H1 (cell line): Measurements from ENCODE around the gene GLRX5. TPM values are rescaled to one million over a fixed set of nuclear protein-coding genes. Genes with fewer than 3 reads are reported as not detected.

Experiments used
- CTCF ChIA-PET: fragments of 300-600 bp; sonication (Branson Sonifier 250); formaldehyde crosslinking; loops from one replicate; lab custom pipeline; 2021; ENCODE audit not compliant: partially characterized antibody; lab: Charles Lee
- POLR2A ChIA-PET: fragments of 300-600 bp; sonication (Branson Sonifier 250); formaldehyde crosslinking; loops from one replicate; lab custom pipeline; 2021; ENCODE audit warnings: inconsistent platforms; ENCODE audit not compliant: partially characterized antibody; lab: Charles Lee
- DNase-seq, 2 experiments: peaks; one replicate each; pipeline versions ENCODE4 v3.0.0 to v3.0.0-alpha.2; 2010 to 2022; ENCODE audit warnings: low spot score in 2 of 2, low read depth in 1 of 2, mixed read lengths in 1 of 2
- FAIRE-seq: peaks from 2 replicates; lab custom pipeline; 2011; peaks lifted over from hg19 to GRCh38; lab: Jason Lieb, UNC
- H2AFZ ChIP-seq: 2 replicates; pipeline ENCODE4 v1.8.1; 2012; ENCODE audit warnings: low read length, inconsistent platforms
- H2AK5ac ChIP-seq: 2 replicates; pipeline ENCODE4 v1.6.1; 2013; ENCODE audit warnings: low read depth, low read length
- H2BK120ac ChIP-seq: replicated peaks from 2 replicates; pipeline ENCODE3; 2013; ENCODE audit warnings: low read depth, low read length, inconsistent platforms
- H2BK12ac ChIP-seq: 2 replicates; pipeline ENCODE4 v1.6.1; 2013; ENCODE audit warnings: low read depth, low read length
- H2BK15ac ChIP-seq: 2 replicates; pipeline ENCODE4 v1.6.1; 2013; ENCODE audit warnings: low read length
- H2BK20ac ChIP-seq: 2 replicates; pipeline ENCODE4 v1.6.1; 2013; ENCODE audit warnings: low read length
- H2BK5ac ChIP-seq: 2 replicates; pipeline ENCODE4 v1.6.1; 2013; ENCODE audit warnings: low read depth, low read length
- H3K14ac ChIP-seq: 2 replicates; pipeline ENCODE4 v1.6.1; 2013; ENCODE audit warnings: inconsistent platforms; ENCODE audit not compliant: insufficient read length
- H3K18ac ChIP-seq: 2 replicates; pipeline ENCODE4 v1.6.1; 2013; ENCODE audit warnings: low read length; ENCODE audit errors: extremely low read depth
- H3K23ac ChIP-seq: 2 replicates; pipeline ENCODE4 v1.6.1; 2013; ENCODE audit warnings: inconsistent platforms; ENCODE audit not compliant: insufficient read length
- H3K23me2 ChIP-seq: 2 replicates; pipeline ENCODE4 v1.6.1; 2013; ENCODE audit warnings: low read depth, low read length
- H3K27ac ChIP-seq: 2 replicates; pipeline ENCODE4 v1.6.1; 2011; ENCODE audit warnings: low read depth, low read length, inconsistent platforms
- H3K27me3 ChIP-seq, 4 experiments: replicated peaks in 1 of 4; 1 replicate in 1 of 4; 2 replicates in 3 of 4; pipeline versions ENCODE4 v1.6.1 to v1.8.1; 2011 to 2013; ENCODE audit warnings: low read length in 3 of 4, mild to moderate bottlenecking in 3 of 4, inconsistent platforms in 2 of 4, mixed read lengths in 2 of 4, moderate library complexity in 1 of 4; ENCODE audit not compliant: control insufficient read depth in 3 of 4, insufficient read depth in 3 of 4; ENCODE audit errors: extremely low read depth in 1 of 4
- H3K36me3 ChIP-seq, 4 experiments: 2 replicates each; pipeline versions ENCODE4 v1.6.1 to v1.8.1; 2011 to 2013; ENCODE audit warnings: mild to moderate bottlenecking in 4 of 4, low read length in 3 of 4, moderate library complexity in 2 of 4, control low read depth in 1 of 4, inconsistent platforms in 1 of 4; ENCODE audit not compliant: insufficient read depth in 4 of 4, control insufficient read depth in 2 of 4
- H3K4ac ChIP-seq: replicated peaks from 2 replicates; pipeline ENCODE3; 2013; ENCODE audit warnings: low read length, low read depth, mixed read lengths, inconsistent platforms; ENCODE audit not compliant: insufficient read length
- H3K4me1 ChIP-seq, 4 experiments: replicated peaks in 1 of 4; 1 replicate in 1 of 4; 2 replicates in 3 of 4; pipeline versions ENCODE4 v1.6.1 to v1.8.1; 2011 to 2013; ENCODE audit warnings: low read length in 3 of 4, inconsistent platforms in 2 of 4, mixed read lengths in 1 of 4; ENCODE audit not compliant: insufficient read depth in 4 of 4, control insufficient read depth in 3 of 4
- H3K4me2 ChIP-seq, 2 experiments: 2 replicates each; pipeline versions ENCODE4 v1.6.1 to v1.8.1; 2011 to 2013; ENCODE audit warnings: low read depth in 2 of 2, low read length in 2 of 2, control low read depth in 1 of 2, inconsistent platforms in 1 of 2, mild to moderate bottlenecking in 1 of 2; ENCODE audit not compliant: insufficient read depth in 1 of 2
- H3K4me3 ChIP-seq, 4 experiments: fragments of 200-600, 300-600 bp in 1 of 4; sonication (generic), shearing (Covaris generic), sonication (Bioruptor Twin) in 1 of 4; 2 replicates each; pipeline versions ENCODE4 v1.5.1 to v1.8.1; 2011 to 2016; ENCODE audit warnings: low read length in 4 of 4, low read depth in 3 of 4, control low read depth in 2 of 4, inconsistent platforms in 2 of 4, mild to moderate bottlenecking in 2 of 4, mixed read lengths in 1 of 4, moderate library complexity in 1 of 4; ENCODE audit not compliant: insufficient read depth in 2 of 4; ENCODE audit errors: extremely low read depth in 1 of 4
- H3K56ac ChIP-seq: replicated peaks from 2 replicates; pipeline ENCODE3; 2013; ENCODE audit warnings: low read depth, mild to moderate bottlenecking, mixed read lengths, low read length, inconsistent platforms; ENCODE audit not compliant: insufficient read length
- H3K79me1 ChIP-seq: 2 replicates; pipeline ENCODE4 v1.6.1; 2013; ENCODE audit warnings: low read depth, low read length, control low read depth
- H3K79me2 ChIP-seq, 2 experiments: 2 replicates each; pipeline versions ENCODE4 v1.6.1 to v1.8.1; 2012 to 2013; ENCODE audit warnings: low read length in 2 of 2, mild to moderate bottlenecking in 2 of 2, inconsistent platforms in 1 of 2; ENCODE audit not compliant: insufficient read depth in 2 of 2, control insufficient read depth in 1 of 2
- H3K9ac ChIP-seq, 4 experiments: replicated peaks in 1 of 4; 1 replicate in 1 of 4; 2 replicates in 3 of 4; pipeline versions ENCODE4 v1.6.1 to v1.8.1; 2011 to 2013; ENCODE audit warnings: low read depth in 3 of 4, low read length in 3 of 4, control low read depth in 2 of 4, mild to moderate bottlenecking in 2 of 4, moderate library complexity in 2 of 4, inconsistent platforms in 1 of 4; ENCODE audit errors: extremely low read depth in 1 of 4
- H3K9me3 ChIP-seq, 2 experiments: 2 replicates each; pipeline versions ENCODE4 v1.6.1 to v1.8.1; 2012 to 2013; ENCODE audit warnings: mild to moderate bottlenecking in 2 of 2, moderate library complexity in 2 of 2, control low read depth in 1 of 2, inconsistent platforms in 1 of 2, low read depth in 1 of 2, low read length in 1 of 2, mixed read lengths in 1 of 2; ENCODE audit not compliant: insufficient read depth in 2 of 2
- H4K20me1 ChIP-seq, 2 experiments: replicated peaks in 1 of 2; 2 replicates each; pipeline versions ENCODE3 to v1.8.1; 2011 to 2013; ENCODE audit warnings: inconsistent platforms in 2 of 2, low read length in 2 of 2, mild to moderate bottlenecking in 1 of 2; ENCODE audit not compliant: insufficient read depth in 2 of 2, control insufficient read depth in 1 of 2
- H4K5ac ChIP-seq: 2 replicates; pipeline ENCODE4 v1.6.1; 2013; ENCODE audit warnings: low read length, low read depth, mixed read lengths, inconsistent platforms; ENCODE audit not compliant: insufficient read length
- H4K8ac ChIP-seq: 2 replicates; pipeline ENCODE4 v1.8.0; 2013; ENCODE audit warnings: mild to moderate bottlenecking, moderate library complexity, low read length, inconsistent platforms; ENCODE audit not compliant: insufficient read depth; ENCODE audit errors: extremely low read depth
- H4K91ac ChIP-seq: replicated peaks from 2 replicates; pipeline ENCODE3; 2013; ENCODE audit warnings: low read length, mixed read lengths, inconsistent platforms; ENCODE audit not compliant: insufficient read length
- JUND ChIP-seq: IDR thresholded peaks from 2 replicates; pipeline ENCODE4 v1.6.1; 2011; ENCODE audit warnings: mild to moderate bottlenecking, improper control_type of control experiment, low read length
- SUZ12 ChIP-seq: fragments of 200-600 bp; sonication (generic); IDR thresholded peaks from 2 replicates; pipeline ENCODE4 v1.6.1; 2012; ENCODE audit warnings: mild to moderate bottlenecking, inconsistent platforms, low read length, moderate library complexity, mixed read lengths
- WGBS, 2 experiments: shearing (Covaris generic) in 1 of 2; methylation state at CpG; one replicate each; pipeline versions ENCODE4 v1.1.6 to v1.1.7; 2013 to 2015; ENCODE audit warnings: low lambda C conversion rate in 2 of 2, mixed read lengths in 2 of 2, inconsistent platforms in 1 of 2, low coverage in 1 of 2, missing lambda C conversion rate in 1 of 2; ENCODE audit not compliant: insufficient replicate concordance in 2 of 2, insufficient coverage in 1 of 2, insufficient read length in 1 of 2; ENCODE audit errors: extremely low coverage in 1 of 2, missing lambda C conversion rate in 1 of 2; 5-methylcytosine and 5-hydroxymethylcytosine counted together
- polyA plus RNA-seq, 7 experiments: library from polyadenylated mRNA; depleted of rRNA in 3 of 7; stranded (reverse) in 5 of 7; unstranded in 2 of 7; fragments of >200 nt in 5 of 7; fragments of 200-250 nt in 2 of 7; gene quantifications; 1 replicate in 5 of 7; 2 replicates in 1 of 7; 4 replicates in 1 of 7; pipeline versions ENCODE4 v1.2.1 to v1.2.3, GENCODE V29; 2011 to 2013; ENCODE audit warnings: missing spikeins in 2 of 7, mixed read lengths in 2 of 7
- total RNA-seq: library from RNA; stranded (reverse); fragmentation: NEBNext Ultra II Directional; extraction: Animal tissue kit (Norgen Biotek cat#: 25700); gene quantifications from 2 replicates; pipeline ENCODE4 v1.2.1, GENCODE V29; 2021

Gene GLRX5
- total and polyA plus RNA-seq, 2 of the 8 experiments (the other 6 are each of a cell fraction or from before 2014, with no cell fraction given), result 70.1 to 88.8 TPM

GRCh38 chr14:95547626-95548327 is 12.9 kb downstream of the GLRX5 start:
- Histone ChIP-seq H3K79me1 (peaks cover 8% of the 10 kb centered on the region), H3K27ac (no peak overlapping the region), H3K23ac (no peak overlapping the region), H3K27me3 (no peaks in the 10 kb centered on the region), H3K9me3 (0 out of 4 replicates have a peak, but pooled peaks cover 0 to 3% of the 10 kb centered on the region in 2 experiments), H2BK20ac (no peak overlapping the region), H3K4me3 (no peak overlapping the region), H3K79me2 (peaks cover 0 to 8% of the 10 kb centered on the region in 2 experiments; a peak in 2 of 4 replicates), H4K91ac (no peak overlapping the region), H2AFZ (no peak overlapping the region), H3K23me2 (peaks cover 3% of the 10 kb centered on the region; the same call in 1 of the 2 replicates), H3K56ac (no peak overlapping the region), H3K36me3 (peaks cover 3 to 7% (median 4%) of the 10 kb centered on the region in 4 experiments; a peak in 4 of 8 replicates), H2BK12ac (no peak overlapping the region), H3K14ac (no peak overlapping the region), H3K18ac (no peak overlapping the region), H4K5ac (no peak overlapping the region), H3K4me1 (peaks cover 0 to 3% (median 0%) of the 10 kb centered on the region in 4 experiments; a peak in 1 of 7 replicates), H3K4me2 (no peak overlapping the region), H3K4ac (no peak overlapping the region), H3K9ac (peak overlapping the region in 1 of 4 experiments; percentile 1; a peak in 1 of 7 replicates), H2BK120ac (no peak overlapping the region), H4K8ac (no peak overlapping the region), H2AK5ac (no peak overlapping the region; the same call in 1 of the 2 replicates), H2BK15ac (no peak overlapping the region), H2BK5ac (no peak overlapping the region), H4K20me1 (peaks cover 0 to 16% of the 10 kb centered on the region in 2 experiments)
- 81% methylated on average over 14 of the region's 14 CpGs; no CpG with 5 or more reads in 1 of the 2 experiments for WGBS, 2 experiments
- ChIA-PET CTCF (interaction anchor here (0.5 to 4.2 kb wide), 8 partner anchors 11 to 550 kb away, joined by 3 to 14 read pairs (median 3); no protein-coding TSS in a partner anchor), POLR2A (interaction anchor here (0.6 to 1.2 kb wide), 2 partner anchors 9 to 67 kb away, joined by 3 to 4 read pairs; no protein-coding TSS in a partner anchor)
- no peak for TF ChIP-seq SUZ12
- peak; percentile 67; the same call in 1 of the 2 replicates for TF ChIP-seq JUND
- FAIRE-seq, result no peak
- peak in 1 of 2 experiments; percentile 36 for DNase-seq
